Type B pancreatic cell (in vitro differentiated cells): ENCODE results near the gene SIPA1L3. TPM values are rescaled to one million over a fixed set of nuclear protein-coding genes. Genes with fewer than 3 reads are reported as not detected.
A peak's percentile ranks its signal among the peaks of the same experiment; 100 is the strongest.

Experiments
- DNase-seq: peaks from one replicate; pipeline ENCODE4 v3.0.0; 2021; ENCODE audit warnings: mixed read lengths; ENCODE audit not compliant: unreplicated experiment; ENCODE audit errors: extremely low spot score
- H3K27ac Mint-ChIP-seq: 2 replicates; pipeline ENCODE4 v1.8.0; 2021; ENCODE audit warnings: mild to moderate bottlenecking, mixed read lengths
- H3K27me3 Mint-ChIP-seq: 2 replicates; pipeline ENCODE4 v1.8.0; 2021; ENCODE audit warnings: mixed read lengths
- H3K36me3 Mint-ChIP-seq: 2 replicates; pipeline ENCODE4 v1.8.0; 2021; ENCODE audit warnings: mixed read lengths
- H3K4me1 Mint-ChIP-seq: one replicate; pipeline ENCODE4 v1.8.0; 2021; ENCODE audit warnings: mixed read lengths; ENCODE audit not compliant: unreplicated experiment
- H3K4me3 Mint-ChIP-seq: 2 replicates; pipeline ENCODE4 v1.8.0; 2021; ENCODE audit warnings: mild to moderate bottlenecking, mixed read lengths
- H3K9me3 Mint-ChIP-seq: 2 replicates; pipeline ENCODE4 v1.8.0; 2021; ENCODE audit warnings: mixed read lengths
- total RNA-seq: library from RNA; stranded (reverse); gene quantifications from 2 replicates; pipeline ENCODE4 v1.2.1, GENCODE V29; 2021; ENCODE audit warnings: low replicate concordance
- TF ChIP-seq, protein P1 (sequence below): fragments of 200-600 bp; sonication (generic); conservative IDR thresholded peaks from 2 replicates; pipeline ENCODE4 v1.5.0; 2021; ENCODE audit warnings: antibody characterized with exemption, mild to moderate bottlenecking

The SIPA1L3 gene
- total RNA-seq, 1 donor from 2014 or later = 53.7 TPM

- Mint-ChIP-seq H3K27ac (no peak overlapping the region), H3K27me3 (no peaks in the 10 kb centered on the region), H3K4me3 (no peak overlapping the region), H3K36me3 (no peaks in the 10 kb centered on the region), H3K9me3 (no peaks in the 10 kb centered on the region), H3K4me1 (peaks cover 23% of the 10 kb centered on the region)
- no peak for DNase-seq
- TF ChIP-seq, protein P1, sequence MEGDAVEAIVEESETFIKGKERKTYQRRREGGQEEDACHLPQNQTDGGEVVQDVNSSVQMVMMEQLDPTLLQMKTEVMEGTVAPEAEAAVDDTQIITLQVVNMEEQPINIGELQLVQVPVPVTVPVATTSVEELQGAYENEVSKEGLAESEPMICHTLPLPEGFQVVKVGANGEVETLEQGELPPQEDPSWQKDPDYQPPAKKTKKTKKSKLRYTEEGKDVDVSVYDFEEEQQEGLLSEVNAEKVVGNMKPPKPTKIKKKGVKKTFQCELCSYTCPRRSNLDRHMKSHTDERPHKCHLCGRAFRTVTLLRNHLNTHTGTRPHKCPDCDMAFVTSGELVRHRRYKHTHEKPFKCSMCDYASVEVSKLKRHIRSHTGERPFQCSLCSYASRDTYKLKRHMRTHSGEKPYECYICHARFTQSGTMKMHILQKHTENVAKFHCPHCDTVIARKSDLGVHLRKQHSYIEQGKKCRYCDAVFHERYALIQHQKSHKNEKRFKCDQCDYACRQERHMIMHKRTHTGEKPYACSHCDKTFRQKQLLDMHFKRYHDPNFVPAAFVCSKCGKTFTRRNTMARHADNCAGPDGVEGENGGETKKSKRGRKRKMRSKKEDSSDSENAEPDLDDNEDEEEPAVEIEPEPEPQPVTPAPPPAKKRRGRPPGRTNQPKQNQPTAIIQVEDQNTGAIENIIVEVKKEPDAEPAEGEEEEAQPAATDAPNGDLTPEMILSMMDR = no peak
These were observed 82.8 kb downstream of the SIPA1L3 start for GRCh38 chr19:37989855-37990254.

DNA sequence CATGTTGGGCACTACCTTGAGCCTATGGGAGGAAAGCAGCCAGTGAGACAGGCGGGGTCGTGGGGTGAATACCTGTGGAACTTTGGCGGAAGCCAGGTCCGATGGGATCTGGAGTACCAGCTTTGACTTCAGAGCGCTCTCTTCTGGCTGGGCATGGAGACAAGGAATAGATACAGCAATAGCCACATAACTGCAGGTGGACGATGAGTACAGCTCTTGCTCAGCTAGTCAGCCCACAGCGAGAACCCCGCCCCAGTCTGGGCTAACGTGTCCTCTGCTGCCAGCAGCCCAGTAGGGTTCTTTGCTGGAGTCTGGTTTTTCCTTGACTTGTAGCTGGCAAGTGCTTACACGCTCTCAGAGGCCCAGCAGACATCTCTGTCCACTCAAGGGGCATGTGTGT lies 83.4 kb downstream of the SIPA1L3 start:
- Mint-ChIP-seq H3K4me3 (no peak overlapping the region), H3K27me3 (no peaks in the 10 kb centered on the region), H3K9me3 (no peaks in the 10 kb centered on the region), H3K4me1 (peaks cover 23% of the 10 kb centered on the region), H3K36me3 (no peaks in the 10 kb centered on the region), H3K27ac (no peak overlapping the region)
- no peak for DNase-seq
- TF ChIP-seq, protein P1 = no peak

DNA sequence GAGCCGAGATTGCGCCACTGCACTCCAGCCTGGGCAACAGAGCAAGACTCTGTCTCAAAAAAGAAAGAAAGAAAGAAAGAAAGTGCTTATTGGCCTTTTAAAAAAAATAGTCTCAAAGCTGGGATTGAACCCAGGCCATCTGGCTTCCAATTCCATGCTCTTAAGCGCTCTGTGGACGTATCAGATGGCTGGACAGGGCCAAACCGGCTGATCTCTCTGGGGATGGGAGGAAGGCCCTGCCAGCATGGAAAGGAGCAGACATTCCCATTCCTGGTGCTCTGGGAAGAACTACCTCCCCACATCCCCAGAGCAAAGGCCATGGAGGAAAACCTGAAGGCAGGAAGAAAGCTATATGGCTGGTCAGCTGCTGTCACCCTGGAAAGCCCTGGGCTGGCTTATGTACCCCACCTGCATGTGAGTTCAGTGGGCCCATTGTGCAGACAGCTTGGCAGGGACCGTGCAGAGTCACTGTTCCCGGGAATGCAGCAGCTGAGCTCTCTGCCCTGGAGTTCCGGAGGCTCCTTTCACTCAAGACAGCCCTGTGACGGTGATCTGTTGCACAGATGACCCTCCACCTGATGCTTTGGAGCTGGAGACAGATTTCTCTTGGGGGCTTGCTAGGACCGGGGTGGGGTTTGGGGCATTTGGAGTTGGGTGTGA lies 84.3 kb downstream of the SIPA1L3 start:
- Mint-ChIP-seq H3K4me3 (no peak overlapping the region), H3K9me3 (no peaks in the 10 kb centered on the region), H3K27me3 (no peaks in the 10 kb centered on the region), H3K4me1 (peaks cover 21% of the 10 kb centered on the region), H3K27ac (peak overlapping the region; percentile 48), H3K36me3 (no peaks in the 10 kb centered on the region)
- TF ChIP-seq, protein P1 = no peak
- DNase-seq = no peak

GRCh38 chr19:37991841-37992248 lies 84.8 kb downstream of the SIPA1L3 start:
- Mint-ChIP-seq H3K4me1 (peaks cover 17% of the 10 kb centered on the region), H3K4me3 (no peak overlapping the region), H3K27ac (no peak overlapping the region), H3K36me3 (no peaks in the 10 kb centered on the region), H3K27me3 (no peaks in the 10 kb centered on the region), H3K9me3 (no peaks in the 10 kb centered on the region)
- TF ChIP-seq, protein P1 = no peak
- DNase-seq = no peak

GRCh38 chr19:37992761-37993160 lies 85.8 kb downstream of the SIPA1L3 start:
- Mint-ChIP-seq H3K36me3 (no peaks in the 10 kb centered on the region), H3K4me3 (no peak overlapping the region), H3K27ac (no peak overlapping the region), H3K27me3 (no peaks in the 10 kb centered on the region), H3K4me1 (peaks cover 14% of the 10 kb centered on the region), H3K9me3 (no peaks in the 10 kb centered on the region)
- no peak for DNase-seq
- TF ChIP-seq, protein P1 = no peak

DNA sequence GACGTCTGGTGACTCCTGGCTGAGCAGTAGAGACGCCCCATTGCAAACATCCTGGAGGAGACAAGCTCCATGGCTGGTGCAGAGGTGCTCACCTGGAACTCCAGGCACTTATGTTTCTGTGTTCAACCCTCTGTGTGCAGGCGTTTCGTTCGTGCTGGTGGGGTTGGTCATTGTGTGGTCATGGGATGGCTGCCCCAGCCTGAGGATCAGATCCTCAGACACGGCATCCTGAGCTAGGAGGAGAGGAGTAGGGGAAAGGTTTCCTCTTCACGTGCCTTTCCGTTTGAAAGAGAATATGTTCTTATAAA lies 87.8 kb downstream of the SIPA1L3 start:
- DNase-seq = no peak
- TF ChIP-seq, protein P1 = no peak
- H3K4me3 Mint-ChIP-seq = no peak overlapping the region
- H3K27ac Mint-ChIP-seq = no peak overlapping the region
- peaks cover 4% of the 10 kb centered on the region for H3K4me1 Mint-ChIP-seq
- H3K9me3 Mint-ChIP-seq = no peaks in the 10 kb centered on the region
- no peaks in the 10 kb centered on the region for H3K36me3 Mint-ChIP-seq
- H3K27me3 Mint-ChIP-seq = no peaks in the 10 kb centered on the region
